C4-2B (cell line): ENCODE results near the gene SEC14L3.

Experiments
- ZFX ChIP-seq: fragments of 450-650 bp; IDR thresholded peaks from 2 replicates; pipeline ENCODE4 v1.6.1; 2017
- TF ChIP-seq, protein P1 (sequence below): fragments of 450-650 bp; conservative IDR thresholded peaks from 2 replicates; pipeline ENCODE4 v1.5.1; 2017; ENCODE audit warnings: mild to moderate bottlenecking

GRCh38 chr22:30513462-30513861, 41.6 kb upstream of the SEC14L3 start:
- TF ChIP-seq, protein P1, sequence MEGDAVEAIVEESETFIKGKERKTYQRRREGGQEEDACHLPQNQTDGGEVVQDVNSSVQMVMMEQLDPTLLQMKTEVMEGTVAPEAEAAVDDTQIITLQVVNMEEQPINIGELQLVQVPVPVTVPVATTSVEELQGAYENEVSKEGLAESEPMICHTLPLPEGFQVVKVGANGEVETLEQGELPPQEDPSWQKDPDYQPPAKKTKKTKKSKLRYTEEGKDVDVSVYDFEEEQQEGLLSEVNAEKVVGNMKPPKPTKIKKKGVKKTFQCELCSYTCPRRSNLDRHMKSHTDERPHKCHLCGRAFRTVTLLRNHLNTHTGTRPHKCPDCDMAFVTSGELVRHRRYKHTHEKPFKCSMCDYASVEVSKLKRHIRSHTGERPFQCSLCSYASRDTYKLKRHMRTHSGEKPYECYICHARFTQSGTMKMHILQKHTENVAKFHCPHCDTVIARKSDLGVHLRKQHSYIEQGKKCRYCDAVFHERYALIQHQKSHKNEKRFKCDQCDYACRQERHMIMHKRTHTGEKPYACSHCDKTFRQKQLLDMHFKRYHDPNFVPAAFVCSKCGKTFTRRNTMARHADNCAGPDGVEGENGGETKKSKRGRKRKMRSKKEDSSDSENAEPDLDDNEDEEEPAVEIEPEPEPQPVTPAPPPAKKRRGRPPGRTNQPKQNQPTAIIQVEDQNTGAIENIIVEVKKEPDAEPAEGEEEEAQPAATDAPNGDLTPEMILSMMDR, result no peak
- TF ChIP-seq ZFX, result no peak
